Thyroid gland (tissue), 4 donors: Measurements from ENCODE around the gene L3MBTL4.

Experiments
- CTCF ChIP-seq, 6 experiments: fragments of 200-600 bp in 3 of 6; fragments of 450-650 bp in 3 of 6; sonication (generic) in 3 of 6; IDR thresholded peaks; one replicate each; pipeline ENCODE4 v1.5.1; 2016 to 2019; ENCODE audit warnings: antibody characterized with exemption in 6 of 6, mild to moderate bottlenecking in 2 of 6, inconsistent platforms in 1 of 6, moderate library complexity in 1 of 6
- POLR2A ChIP-seq, 2 donors: fragments of 450-650 bp; IDR thresholded peaks; one replicate each; pipeline ENCODE4 v1.6.1; 2017; ENCODE audit warnings: antibody characterized with exemption in 2 of 2, mild to moderate bottlenecking in 2 of 2, moderate library complexity in 1 of 2

GRCh38 chr18:6297875-6298274, 116.8 kb downstream of the L3MBTL4 start:
- TF ChIP-seq CTCF (IDR thresholded peaks at IDR 0.05) (no peak), POLR2A (IDR thresholded peaks at IDR 0.05) (no peak)
